Medulla oblongata (tissue), 1 donor: Measurements from ENCODE around the gene ATP1A4.

Experiments
- DNase-seq: peaks from one replicate; pipeline ENCODE4 v3.0.0-alpha.2; 2015; ENCODE audit errors: extremely low spot score

ATP1A4 gene

GRCh38 chr1:160171980-160172379, 20.6 kb downstream of the ATP1A4 start:
- DNase-seq, result no peak

GRCh38 chr1:160177231-160177630, 25.8 kb downstream of the ATP1A4 start:
- no peak for DNase-seq

- DNase-seq, result no peak
These were observed 26.3 kb downstream of the ATP1A4 start for GRCh38 chr1:160177667-160178066.

- DNase-seq, result no peak
These were observed 27.3 kb downstream of the ATP1A4 start for GRCh38 chr1:160178731-160179130.

GRCh38 chr1:160179336-160179735, 27.9 kb downstream of the ATP1A4 start:
- DNase-seq, result no peak

- no peak for DNase-seq
These were observed 34.8 kb downstream of the ATP1A4 start for GRCh38 chr1:160186246-160186645.

GRCh38 chr1:160186729-160187128, 35.3 kb downstream of the ATP1A4 start:
- no peak for DNase-seq

- no peak for DNase-seq
These were observed 36.0 kb downstream of the ATP1A4 start for GRCh38 chr1:160187407-160187806.

- DNase-seq, result no peak
These were observed 36.9 kb downstream of the ATP1A4 start for GRCh38 chr1:160188341-160188740.

- DNase-seq, result peak; percentile 53
These were observed 38.5 kb downstream of the ATP1A4 start, which contains the start of gene CASQ1 for GRCh38 chr1:160189649-160190625. CASQ1 (plus strand) TSS chr1:160190575; CDS start chr1:160190752, 177 bp downstream.

GRCh38 chr1:160191756-160192155, 40.4 kb downstream of the ATP1A4 start:
- DNase-seq, result no peak

- no peak for DNase-seq
These were observed 40.8 kb downstream of the ATP1A4 start for GRCh38 chr1:160192234-160192633.

GRCh38 chr1:160193091-160193819, 41.9 kb downstream of the ATP1A4 start:
- DNase-seq, result peak; percentile 96

GRCh38 chr1:160193832-160194736, 42.7 kb downstream of the ATP1A4 start:
- no peak for DNase-seq

- DNase-seq, result no peak
These were observed 43.3 kb downstream of the ATP1A4 start for GRCh38 chr1:160194737-160195059.

GRCh38 chr1:160196143-160196542, 44.7 kb downstream of the ATP1A4 start:
- no peak for DNase-seq

- peak; percentile 61 for DNase-seq
These were observed 45.8 kb downstream of the ATP1A4 start for GRCh38 chr1:160197231-160197630.

GRCh38 chr1:160200786-160201185, 49.4 kb downstream of the ATP1A4 start:
- DNase-seq, result no peak

- DNase-seq, result peak; percentile 77
These were observed 53.3 kb downstream of the ATP1A4 start for GRCh38 chr1:160204526-160205241.

GRCh38 chr1:160205242-160206035, 54.0 kb downstream of the ATP1A4 start, which contains the start of gene PEA15:
PEA15 (plus strand) TSS chr1:160205384; CDS start chr1:160211545, 6,161 bp downstream.
- DNase-seq, result peak; percentile 82
